Raji (cell line): ENCODE results near the gene COL9A3.

Experiments
- POLR2A ChIP-seq: IDR thresholded peaks from 2 replicates; pipeline ENCODE4 v1.6.1; 2011; ENCODE audit warnings: low read depth, low read length, control low read depth; ENCODE audit not compliant: insufficient read depth

The COL9A3 gene

DNA sequence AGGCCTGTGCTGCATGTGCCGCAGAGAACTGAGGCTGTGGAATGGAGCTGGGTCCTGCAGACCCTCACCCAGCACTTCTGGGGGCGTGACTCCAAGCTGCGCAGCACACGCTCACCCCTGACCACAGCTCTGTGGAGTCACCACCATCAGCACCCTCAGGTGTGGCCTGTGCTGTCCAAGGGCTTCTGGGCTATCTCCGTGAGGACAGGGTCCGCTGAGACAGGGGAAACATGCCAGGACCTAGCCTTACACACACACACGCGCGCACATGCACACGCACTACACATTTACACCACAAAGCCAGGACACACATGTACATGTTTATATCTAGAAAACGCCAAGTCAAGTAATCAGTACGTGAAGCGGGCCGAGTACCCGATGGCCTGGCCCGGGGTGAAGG is 71.6 kb downstream of the COL9A3 start:
- no peak for TF ChIP-seq POLR2A

- TF ChIP-seq POLR2A, result no peak
Observed at GRCh38 chr20:62888910-62889309, 72.1 kb downstream of the COL9A3 start.

DNA sequence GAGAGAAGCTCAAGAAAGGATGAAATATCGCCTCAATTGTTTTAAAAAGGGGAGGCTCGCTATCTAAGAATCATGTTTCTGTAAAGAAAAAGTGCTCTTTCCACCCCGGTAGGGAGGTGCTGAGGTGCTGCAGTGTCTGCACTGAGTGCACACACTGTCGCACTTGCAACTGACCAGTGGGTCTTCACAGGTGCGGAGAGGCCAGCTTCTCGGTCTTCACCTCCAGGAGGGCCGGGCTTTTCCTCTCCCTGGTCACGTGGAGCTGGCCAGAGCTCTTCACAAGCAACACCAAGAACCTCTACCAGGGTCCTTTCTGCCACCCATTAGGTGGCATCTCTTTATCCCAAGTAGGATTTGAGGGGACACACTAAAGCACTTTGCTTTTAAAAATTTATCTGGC is 72.6 kb downstream of the COL9A3 start:
- TF ChIP-seq POLR2A, result no peak

- no peak for TF ChIP-seq POLR2A
Observed at GRCh38 chr20:62889871-62890270, 73.0 kb downstream of the COL9A3 start.

GRCh38 chr20:62890444-62890843 is 73.6 kb downstream of the COL9A3 start:
- no peak for TF ChIP-seq POLR2A
